Activated CD4-positive, alpha-beta T cell treated with anti-CD3 and anti-CD28 coated beads, Interleukin-10, Interleukin-2, amounts not matched to agents 100 ng/mL and 50 ng/mL, durations not matched to agents 16 hours and 8 hours (primary cell): ENCODE data around the gene S100A9.
"Not testable (repeated sequence)": the region's sequence is repeated elsewhere in the genome, so short reads cannot be mapped to it uniquely, and the experiment has no call there.

Experiments used
- DNase-seq: peaks from one replicate; pipeline ENCODE4 v3.0.0-alpha.2; 2020

The S100A9 gene

DNA sequence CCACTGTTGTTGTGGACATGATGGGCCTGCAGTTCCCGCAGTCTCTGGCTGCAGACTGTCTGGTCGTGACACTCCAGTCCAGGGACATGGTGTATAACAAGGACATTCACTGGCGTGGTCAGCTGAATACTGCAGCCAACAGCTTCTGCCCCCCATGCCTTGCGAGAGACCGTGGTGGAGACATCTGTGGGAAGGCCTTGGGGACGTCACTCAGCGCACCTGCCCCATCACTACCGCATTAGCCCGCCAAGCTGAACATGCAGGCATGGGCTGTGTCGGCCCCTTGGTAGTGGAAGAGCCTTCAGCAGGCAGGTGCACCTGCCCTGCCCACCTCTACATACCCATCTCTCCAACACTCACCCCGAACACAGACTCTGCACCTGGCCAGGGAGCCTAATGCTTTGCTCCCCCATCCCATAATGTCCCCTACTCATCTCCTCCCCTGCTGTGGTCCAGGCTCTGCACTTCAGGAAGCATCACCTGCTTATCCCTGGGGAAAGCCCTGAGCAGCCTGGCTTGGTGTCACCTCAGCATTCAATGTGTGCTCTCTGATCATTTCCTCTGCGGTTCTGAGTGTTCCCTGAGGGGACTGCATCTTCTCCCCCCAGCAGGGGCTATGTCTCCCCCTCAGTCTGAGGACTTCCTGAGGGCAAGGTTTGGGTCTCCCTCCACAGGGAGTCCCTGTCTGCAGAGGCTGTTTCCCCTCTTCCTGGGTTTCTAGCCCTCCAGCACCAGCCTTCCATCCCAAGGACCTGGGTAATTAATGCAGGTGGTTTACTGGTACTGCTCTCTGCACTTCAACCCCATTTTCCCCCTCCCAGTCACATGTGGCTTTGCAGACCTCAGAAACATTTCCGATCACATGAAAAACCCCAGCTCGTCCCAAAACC is 12.2 kb upstream of the S100A9 start:
- no peak for DNase-seq

- DNase-seq = no peak
These were observed 11.5 kb upstream of the S100A9 start for GRCh38 chr1:153346077-153346723.

DNA sequence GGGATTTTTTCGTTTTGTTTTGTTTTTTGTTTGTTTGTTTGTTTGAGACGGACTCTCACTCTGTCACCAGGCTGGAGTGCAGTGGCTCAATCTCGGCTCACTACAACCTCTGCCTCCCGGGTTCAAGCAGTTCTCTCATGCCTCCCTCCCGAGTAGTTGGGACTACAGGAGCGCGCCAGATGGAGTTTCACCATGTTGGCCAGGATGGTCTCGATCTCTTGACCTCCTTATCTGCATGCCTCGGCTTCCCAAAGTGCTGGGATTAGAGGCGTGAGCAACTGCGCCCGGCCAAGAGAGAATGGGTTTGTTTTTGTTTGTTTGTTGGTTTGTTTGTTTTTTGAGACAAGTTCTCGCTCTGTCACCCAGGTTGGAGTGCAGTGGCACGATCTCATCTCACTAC is 10.6 kb upstream of the S100A9 start:
- not testable (repeated sequence) for DNase-seq

GRCh38 chr1:153347856-153348255 is 9.8 kb upstream of the S100A9 start:
- DNase-seq = no peak

- no peak for DNase-seq
These were observed 8.9 kb upstream of the S100A9 start, which contains the start of gene PGLYRP4 for GRCh38 chr1:153348511-153349362. Gene PGLYRP4, minus strand, starts transcription at chr1:153348841. Its CDS starts 909 bp downstream, at chr1:153347932.

GRCh38 chr1:153349363-153350320 is 8.0 kb upstream of the S100A9 start:
- no peak for DNase-seq

DNA sequence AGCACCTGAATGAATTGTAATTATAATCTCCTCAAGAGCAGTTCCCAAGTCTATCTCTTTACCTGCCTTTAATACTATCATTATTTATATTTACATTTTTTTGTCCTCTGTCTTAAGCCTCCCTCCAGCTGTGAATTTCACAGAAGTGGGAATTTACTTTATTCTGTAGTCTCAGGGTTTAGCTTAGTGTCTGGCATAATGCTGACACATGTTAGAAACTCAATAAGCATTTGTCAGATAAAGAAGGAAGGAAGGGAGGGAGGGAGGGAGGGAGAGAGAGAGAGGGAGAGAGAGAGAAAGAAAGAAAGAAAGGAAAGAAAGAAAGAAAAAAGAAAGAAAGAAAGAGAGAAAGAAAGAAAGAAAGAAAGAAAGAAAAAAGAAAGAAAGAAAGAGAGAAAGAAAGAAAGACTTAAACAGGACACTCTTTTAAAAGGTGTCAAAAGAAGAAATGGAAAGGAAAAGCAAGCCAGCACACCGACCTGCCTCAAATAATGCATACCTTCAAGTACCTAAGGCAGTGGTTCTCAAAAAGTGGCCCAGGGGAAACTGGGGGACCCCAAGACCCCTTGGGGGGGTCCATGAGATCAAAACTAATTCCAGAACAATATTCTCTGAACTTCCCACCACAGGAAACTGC is 7.2 kb upstream of the S100A9 start:
- no peak for DNase-seq

DNA sequence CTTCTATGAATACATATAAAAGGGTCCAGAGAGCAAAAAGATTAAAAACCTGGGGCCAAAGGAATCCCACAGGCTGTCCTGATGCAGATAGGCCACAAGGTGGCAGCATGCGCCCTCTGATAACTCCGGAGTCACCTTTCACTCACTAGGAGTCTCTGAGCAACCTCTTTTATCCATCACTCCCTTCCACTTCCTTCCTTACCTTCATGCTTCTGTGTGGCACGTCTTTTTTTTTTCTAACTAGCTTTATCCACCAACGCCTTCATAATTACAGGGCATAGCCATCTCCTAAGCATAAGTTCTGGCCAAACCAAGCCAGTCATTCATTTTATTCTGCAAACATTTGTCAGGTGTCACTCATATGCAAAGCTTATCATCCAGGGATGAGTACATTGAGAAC is 5.1 kb upstream of the S100A9 start:
- peak; percentile 72 for DNase-seq

DNA sequence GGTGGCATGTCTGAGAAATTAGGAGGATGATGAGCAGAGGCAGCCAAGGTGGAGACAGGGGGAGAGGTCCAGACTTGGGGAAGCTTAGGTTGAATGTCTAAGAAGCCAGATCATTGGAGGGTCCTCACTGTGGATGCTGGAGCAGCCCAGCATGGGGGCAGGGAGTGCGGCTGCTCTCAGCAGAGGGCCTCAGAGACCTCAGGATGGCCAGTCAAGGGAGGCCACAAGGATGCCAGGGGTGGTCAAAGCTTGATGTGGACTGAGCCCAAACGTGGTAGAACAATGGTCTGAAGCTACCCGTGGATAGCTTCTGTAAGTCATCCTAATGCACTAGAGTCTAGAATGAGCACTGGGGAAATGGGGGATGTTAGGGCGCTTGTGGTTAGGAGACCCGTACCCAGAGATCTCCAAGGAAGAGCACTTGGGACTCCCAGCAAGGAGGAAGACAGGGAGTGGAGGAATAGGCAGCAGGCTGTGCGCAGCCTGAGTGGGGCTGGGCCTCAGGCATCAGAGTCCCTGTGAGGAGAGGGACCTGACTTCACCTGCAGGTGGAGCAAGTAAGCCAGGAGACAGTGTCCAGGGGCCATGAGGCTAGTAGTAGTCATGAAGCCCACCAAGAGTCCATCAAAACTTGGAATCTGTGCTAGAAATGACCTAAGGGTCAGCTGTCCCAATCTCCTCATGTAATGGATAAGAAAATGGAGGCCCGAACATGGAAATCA is 4.3 kb upstream of the S100A9 start:
- DNase-seq = peak; percentile 10

- no peak for DNase-seq
These were observed 3.0 kb upstream of the S100A9 start for GRCh38 chr1:153354515-153355193.

DNA sequence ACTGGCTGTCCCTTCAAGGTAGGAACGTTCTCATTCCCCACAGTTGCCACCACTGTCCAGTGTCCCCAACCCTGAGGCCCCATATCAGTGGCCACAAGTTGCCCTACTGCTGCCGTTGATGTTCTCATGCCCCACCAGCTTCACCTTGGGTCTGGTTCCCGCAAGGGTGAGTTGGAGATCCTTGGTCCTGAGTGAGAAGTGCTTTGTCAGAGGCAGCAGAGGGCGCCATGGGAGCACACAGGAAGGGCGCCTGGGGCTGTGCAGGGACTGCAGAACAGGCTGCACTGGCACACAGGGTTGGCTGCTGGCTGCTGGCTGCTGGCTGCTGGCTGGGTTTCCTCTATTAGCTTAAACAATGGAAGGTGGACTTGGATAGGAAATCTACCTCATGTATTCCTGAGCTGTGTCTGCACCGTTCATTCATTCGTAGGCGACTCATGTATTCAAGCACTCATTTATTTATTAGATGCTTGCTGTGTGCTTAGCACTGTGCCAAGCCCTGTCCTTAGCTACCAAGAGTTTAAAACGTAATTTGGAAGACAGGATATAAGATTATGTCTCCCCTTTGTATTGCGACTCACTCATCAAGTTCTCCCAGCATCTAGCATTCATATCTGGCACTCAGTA is 2.1 kb upstream of the S100A9 start:
- peak; percentile 72 for DNase-seq

DNA sequence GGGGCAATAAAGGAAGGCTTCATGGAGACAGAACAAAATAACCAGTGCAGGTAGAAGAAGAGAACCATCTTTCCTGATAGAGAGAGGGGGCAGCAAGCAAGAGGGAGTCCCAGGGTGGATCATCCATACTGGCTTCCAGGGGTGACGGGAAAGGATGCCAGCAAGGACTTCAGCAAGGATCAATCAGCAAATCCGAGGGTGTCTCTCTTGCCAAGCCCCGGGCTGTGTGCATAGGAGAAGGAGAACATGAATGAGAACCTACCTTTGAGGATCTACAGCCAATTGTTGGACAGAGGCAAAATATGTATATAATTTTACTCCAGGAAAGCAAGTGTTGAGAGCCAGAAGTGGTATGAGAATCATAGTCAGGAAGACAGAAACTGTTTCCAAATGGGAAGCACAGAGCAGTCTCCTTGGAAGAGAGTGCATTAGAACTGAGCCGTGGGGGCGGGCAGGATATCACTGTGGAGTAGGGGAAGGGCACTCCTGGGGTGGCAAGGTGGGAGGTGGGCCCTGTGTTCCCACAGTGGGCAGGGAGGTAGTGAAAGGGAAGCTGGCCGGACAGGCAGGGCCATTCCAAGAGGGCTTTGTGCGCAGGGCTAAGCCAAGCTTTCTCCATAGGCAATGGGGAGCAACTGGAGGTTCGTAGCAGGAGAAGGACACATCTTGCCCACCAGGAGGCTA is 1.1 kb upstream of the S100A9 start:
- DNase-seq = no peak

- DNase-seq = no peak
These were observed 390 bp upstream of the S100A9 start for GRCh38 chr1:153357076-153357852.

GRCh38 chr1:153358691-153358975 is 979 bp downstream of the S100A9 start:
- no peak for DNase-seq

DNA sequence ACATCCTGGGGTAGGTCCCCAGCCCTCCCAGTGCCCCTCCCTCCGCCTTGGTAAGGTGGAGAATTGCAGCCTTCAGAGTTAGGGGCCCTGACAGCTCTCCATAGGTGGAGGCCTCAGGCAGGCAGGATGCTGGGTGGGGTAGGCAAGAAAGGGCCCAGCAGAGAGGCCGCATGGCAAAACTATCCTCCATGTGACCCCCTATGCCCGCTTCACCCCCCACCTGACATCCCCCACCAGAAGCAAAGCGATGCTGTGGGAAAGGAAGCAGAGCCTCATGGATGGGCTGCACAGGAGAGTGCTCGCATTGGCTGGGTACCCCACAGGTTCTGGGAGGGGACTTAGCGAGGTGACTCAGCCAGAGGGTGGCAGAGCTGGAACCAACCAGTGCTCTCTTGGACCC is 1.6 kb downstream of the S100A9 start:
- no peak for DNase-seq

DNA sequence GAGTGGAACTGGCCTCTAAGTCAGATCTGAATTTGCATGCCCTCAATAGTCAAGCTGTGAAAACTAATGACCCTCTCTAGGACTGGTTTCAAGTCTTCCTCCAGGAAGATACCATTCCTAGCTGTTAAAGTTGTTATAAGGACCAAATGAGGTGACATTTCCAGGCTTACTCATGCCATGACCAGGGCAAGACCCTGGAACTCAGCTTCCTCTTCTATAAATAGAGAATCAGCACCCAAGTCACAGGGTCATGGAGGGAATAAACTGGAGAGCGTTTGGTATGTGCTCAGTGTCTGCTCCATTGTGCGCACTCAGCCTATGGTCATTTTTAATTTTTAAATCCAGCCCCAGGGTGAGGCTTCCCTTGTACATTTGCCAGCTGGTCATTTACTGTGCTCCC is 2.5 kb downstream of the S100A9 start:
- DNase-seq = no peak

DNA sequence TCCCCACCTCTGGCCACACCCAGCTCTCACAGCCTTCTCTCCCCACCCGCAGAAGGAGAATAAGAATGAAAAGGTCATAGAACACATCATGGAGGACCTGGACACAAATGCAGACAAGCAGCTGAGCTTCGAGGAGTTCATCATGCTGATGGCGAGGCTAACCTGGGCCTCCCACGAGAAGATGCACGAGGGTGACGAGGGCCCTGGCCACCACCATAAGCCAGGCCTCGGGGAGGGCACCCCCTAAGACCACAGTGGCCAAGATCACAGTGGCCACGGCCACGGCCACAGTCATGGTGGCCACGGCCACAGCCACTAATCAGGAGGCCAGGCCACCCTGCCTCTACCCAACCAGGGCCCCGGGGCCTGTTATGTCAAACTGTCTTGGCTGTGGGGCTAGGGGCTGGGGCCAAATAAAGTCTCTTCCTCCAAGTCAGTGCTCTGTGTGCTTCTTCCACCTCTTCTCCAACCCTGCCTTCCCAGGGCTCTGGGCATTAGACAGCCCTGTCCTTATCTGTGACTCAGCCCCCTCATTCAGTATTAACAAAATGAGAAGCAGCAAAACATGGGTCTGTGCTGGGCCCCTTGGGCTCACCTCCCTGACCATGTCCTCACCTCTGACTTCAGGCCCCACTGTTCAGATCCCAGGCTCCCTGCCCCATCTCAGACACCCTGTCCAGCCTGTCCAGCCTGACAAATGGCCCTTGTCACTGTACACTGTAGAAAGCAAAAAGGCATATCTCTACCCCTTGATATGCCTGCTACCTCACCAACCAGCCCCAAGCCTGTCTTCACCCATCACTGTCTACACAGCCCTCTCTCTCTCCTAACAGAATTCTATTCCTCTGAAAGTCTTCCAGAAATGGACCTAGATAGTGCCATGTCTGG is 3.2 kb downstream of the S100A9 start:
- DNase-seq = no peak
